GM21529 (cell line): ENCODE measurements around the gene ENOSF1.

Source experiments
- ATAC-seq: cut with Tn5 transposase; IDR thresholded peaks from one replicate; pipeline ENCODE4 v1.9.1; 2021; ENCODE audit not compliant: unreplicated experiment

The ENOSF1 gene

GRCh38 chr18:644395-645004 lies 67.9 kb downstream of the ENOSF1 start:
- no peak for ATAC-seq

- no peak for ATAC-seq
These were observed 71.2 kb downstream of the ENOSF1 start for GRCh38 chr18:641224-641623.

DNA sequence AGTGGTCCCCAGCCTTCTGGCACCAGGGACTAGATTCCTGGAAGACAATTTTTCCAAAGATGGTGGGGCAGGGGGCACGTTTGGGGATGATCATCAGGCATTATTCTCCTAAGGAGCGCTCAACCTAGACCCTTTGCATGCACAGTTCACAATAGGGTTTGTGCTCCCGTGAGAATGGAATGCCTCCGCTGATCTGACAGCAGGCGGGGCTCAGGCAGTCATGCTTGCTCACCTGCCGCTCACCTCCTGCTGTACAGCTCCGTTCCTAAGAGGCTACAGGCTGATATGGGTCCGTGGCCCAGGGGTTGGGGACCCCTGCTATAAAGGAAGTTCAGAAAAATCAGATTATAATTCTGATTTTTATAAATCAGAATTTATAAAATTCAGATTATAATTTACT lies 77.3 kb downstream of the ENOSF1 start:
- ATAC-seq: no peak

GRCh38 chr18:634551-635045 lies 77.8 kb downstream of the ENOSF1 start:
- ATAC-seq: no peak

GRCh38 chr18:631560-631959 lies 80.9 kb downstream of the ENOSF1 start:
- no peak for ATAC-seq

- no peak for ATAC-seq
These were observed 82.9 kb downstream of the ENOSF1 start for GRCh38 chr18:629269-630150.

DNA sequence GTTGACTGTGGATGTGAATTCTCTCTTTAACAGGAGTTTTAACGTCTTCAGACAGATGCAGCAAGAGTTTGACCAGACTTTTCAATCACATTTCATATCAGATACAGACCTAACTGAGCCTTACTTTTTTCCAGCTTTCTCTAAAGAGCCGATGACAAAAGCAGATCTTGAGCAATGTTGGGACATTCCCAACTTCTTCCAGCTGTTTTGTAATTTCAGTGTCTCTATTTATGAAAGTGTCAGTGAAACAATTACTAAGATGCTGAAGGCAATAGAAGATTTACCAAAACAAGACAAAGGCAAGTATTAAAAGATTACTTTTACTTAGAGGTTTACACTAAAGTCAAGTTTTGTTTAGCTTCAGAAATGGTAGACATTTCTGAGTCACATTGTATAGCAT lies 85.2 kb downstream of the ENOSF1 start:
- no peak for ATAC-seq

- no peak for ATAC-seq
These were observed 88.4 kb downstream of the ENOSF1 start for GRCh38 chr18:623761-624620.

- ATAC-seq: no peak
These were observed 90.1 kb downstream of the ENOSF1 start for GRCh38 chr18:622289-622688.

GRCh38 chr18:621291-622043 lies 91.0 kb downstream of the ENOSF1 start:
- no peak for ATAC-seq
